HG02884 (cell line): ENCODE results near the gene PRCP.

Experiments
- ATAC-seq: cut with Tn5 transposase; IDR thresholded peaks from one replicate; pipeline ENCODE4 v1.9.1; 2021; ENCODE audit warnings: mild to moderate bottlenecking, moderate library complexity; ENCODE audit not compliant: unreplicated experiment

Gene PRCP

GRCh38 chr11:82831364-82831763, 68.9 kb downstream of the PRCP start:
- no peak for ATAC-seq

GRCh38 chr11:82830746-82831145, 69.5 kb downstream of the PRCP start:
- ATAC-seq: no peak

- ATAC-seq: no peak
These were observed 71.1 kb downstream of the PRCP start for GRCh38 chr11:82829101-82829500.

GRCh38 chr11:82828472-82828871, 71.8 kb downstream of the PRCP start:
- ATAC-seq: no peak

- no peak for ATAC-seq
These were observed 73.7 kb downstream of the PRCP start for GRCh38 chr11:82826526-82826925.

GRCh38 chr11:82823647-82824619, 76.3 kb downstream of the PRCP start:
- ATAC-seq: no peak

- no peak for ATAC-seq
These were observed 81.7 kb downstream of the PRCP start for GRCh38 chr11:82818409-82819043.

GRCh38 chr11:82815406-82815805, 84.8 kb downstream of the PRCP start:
- ATAC-seq: no peak

- no peak for ATAC-seq
These were observed 85.9 kb downstream of the PRCP start for GRCh38 chr11:82814379-82814778.

GRCh38 chr11:82811369-82811768, 88.9 kb downstream of the PRCP start:
- ATAC-seq: no peak

GRCh38 chr11:82810738-82811137, 89.5 kb downstream of the PRCP start:
- ATAC-seq: no peak

GRCh38 chr11:82810326-82810725, 89.9 kb downstream of the PRCP start:
- ATAC-seq: no peak

- no peak for ATAC-seq
These were observed 92.6 kb downstream of the PRCP start for GRCh38 chr11:82807646-82808045.

- no peak for ATAC-seq
These were observed 97.5 kb downstream of the PRCP start for GRCh38 chr11:82802710-82803109.

- ATAC-seq: no peak
These were observed 103.0 kb downstream of the PRCP start for GRCh38 chr11:82796998-82797961.

GRCh38 chr11:82794490-82794889, 105.7 kb downstream of the PRCP start:
- no peak for ATAC-seq

GRCh38 chr11:82792822-82793569, 107.2 kb downstream of the PRCP start:
- no peak for ATAC-seq

- ATAC-seq: no peak
These were observed 107.9 kb downstream of the PRCP start for GRCh38 chr11:82792319-82792718.

GRCh38 chr11:82791779-82792178, 108.5 kb downstream of the PRCP start:
- ATAC-seq: no peak

- no peak for ATAC-seq
These were observed 109.3 kb downstream of the PRCP start for GRCh38 chr11:82790723-82791484.
